HEK293 (cell line): ENCODE measurements around the gene EML3.
A peak's percentile ranks its signal among the peaks of the same experiment; 100 is the strongest.

Source experiments
- GLI4 ChIP-seq: fragments of 450-650 bp; formaldehyde crosslinking; IDR thresholded peaks from 2 replicates; pipeline ENCODE4 v1.5.1; 2016; ENCODE audit warnings: missing biosample characterization, missing genetic modification characterization
- KLF1 ChIP-seq: fragments of 450-650 bp; formaldehyde crosslinking; IDR thresholded peaks from 2 replicates; pipeline ENCODE4 v1.5.1; 2016; ENCODE audit warnings: missing biosample characterization, missing genetic modification characterization
- KLF10 ChIP-seq: fragments of 450-650 bp; IDR thresholded peaks from 2 replicates; pipeline ENCODE4 v1.5.1; 2018; ENCODE audit warnings: missing biosample characterization, mild to moderate bottlenecking, missing genetic modification characterization
- PRDM2 ChIP-seq: fragments of 450-650 bp; formaldehyde crosslinking; IDR thresholded peaks from 2 replicates; pipeline ENCODE4 v1.5.1; 2016; ENCODE audit warnings: missing biosample characterization, missing genetic modification characterization, borderline replicate concordance
- SCRT2 ChIP-seq: fragments of 450-650 bp; formaldehyde crosslinking; IDR thresholded peaks from 2 replicates; pipeline ENCODE4 v1.5.1; 2016; ENCODE audit warnings: missing biosample characterization, missing genetic modification characterization
- SP3 ChIP-seq: fragments of 450-650 bp; formaldehyde crosslinking; IDR thresholded peaks from 2 replicates; pipeline ENCODE4 v1.5.1; 2016; ENCODE audit warnings: missing biosample characterization, missing genetic modification characterization
- SP7 ChIP-seq: fragments of 450-650 bp; formaldehyde crosslinking; IDR thresholded peaks from 2 replicates; pipeline ENCODE4 v1.5.1; 2016; ENCODE audit warnings: missing biosample characterization, missing genetic modification characterization
- WT1 ChIP-seq: fragments of 450-650 bp; formaldehyde crosslinking; IDR thresholded peaks from 2 replicates; pipeline ENCODE4 v1.5.1; 2016; ENCODE audit warnings: missing biosample characterization, missing genetic modification characterization
- YY2 ChIP-seq: fragments of 450-650 bp; formaldehyde crosslinking; IDR thresholded peaks from 2 replicates; pipeline ENCODE4 v1.5.1; 2016; ENCODE audit warnings: missing biosample characterization, missing genetic modification characterization
- ZBTB20 ChIP-seq: fragments of 450-650 bp; formaldehyde crosslinking; IDR thresholded peaks from 2 replicates; pipeline ENCODE4 v1.5.1; 2016; ENCODE audit warnings: missing biosample characterization, missing genetic modification characterization
- ZBTB49 ChIP-seq: fragments of 450-650 bp; formaldehyde crosslinking; IDR thresholded peaks from 2 replicates; pipeline ENCODE4 v1.5.1; 2016; ENCODE audit warnings: missing biosample characterization, missing genetic modification characterization, low read depth
- ZBTB8A ChIP-seq: fragments of 450-650 bp; formaldehyde crosslinking; IDR thresholded peaks from 2 replicates; pipeline ENCODE4 v1.5.1; 2016; ENCODE audit warnings: missing biosample characterization, missing genetic modification characterization
- ZFP37 ChIP-seq: fragments of 450-650 bp; formaldehyde crosslinking; IDR thresholded peaks from 2 replicates; pipeline ENCODE4 v1.5.1; 2016; ENCODE audit warnings: missing biosample characterization, missing genetic modification characterization
- ZNF10 ChIP-seq: fragments of 450-650 bp; formaldehyde crosslinking; IDR thresholded peaks from 2 replicates; pipeline ENCODE4 v1.5.1; 2017; ENCODE audit warnings: missing biosample characterization, missing genetic modification characterization
- ZNF112 ChIP-seq: fragments of 450-650 bp; formaldehyde crosslinking; IDR thresholded peaks from 2 replicates; pipeline ENCODE4 v1.5.0; 2017; ENCODE audit warnings: missing biosample characterization, missing genetic modification characterization
- ZNF132 ChIP-seq: fragments of 450-650 bp; formaldehyde crosslinking; IDR thresholded peaks from 2 replicates; pipeline ENCODE4 v1.5.1; 2017; ENCODE audit warnings: missing biosample characterization, missing genetic modification characterization, borderline replicate concordance
- ZNF2 ChIP-seq: fragments of 450-650 bp; formaldehyde crosslinking; IDR thresholded peaks from 2 replicates; pipeline ENCODE4 v1.5.1; 2016; ENCODE audit warnings: missing biosample characterization, missing genetic modification characterization
- ZNF23 ChIP-seq: fragments of 450-650 bp; formaldehyde crosslinking; IDR thresholded peaks from 2 replicates; pipeline ENCODE4 v1.5.1; 2016; ENCODE audit warnings: missing biosample characterization, missing genetic modification characterization, borderline replicate concordance
- ZNF24 ChIP-seq: fragments of 450-650 bp; formaldehyde crosslinking; IDR thresholded peaks from 2 replicates; pipeline ENCODE4 v1.5.1; 2016; ENCODE audit warnings: missing biosample characterization, missing genetic modification characterization
- ZNF266 ChIP-seq: fragments of 450-650 bp; formaldehyde crosslinking; IDR thresholded peaks from 2 replicates; pipeline ENCODE4 v1.5.1; 2016; ENCODE audit warnings: missing biosample characterization, missing genetic modification characterization, low read depth
- ZNF292 ChIP-seq: fragments of 450-650 bp; formaldehyde crosslinking; IDR thresholded peaks from 2 replicates; pipeline ENCODE4 v1.5.1; 2016; ENCODE audit warnings: low read depth, missing biosample characterization, missing genetic modification characterization, borderline replicate concordance
- ZNF335 ChIP-seq: fragments of 450-650 bp; formaldehyde crosslinking; conservative IDR thresholded peaks from 2 replicates; pipeline ENCODE4 v1.5.1; 2016; ENCODE audit warnings: missing biosample characterization, missing genetic modification characterization
- ZNF350 ChIP-seq: fragments of 450-650 bp; formaldehyde crosslinking; IDR thresholded peaks from 2 replicates; pipeline ENCODE4 v1.5.0; 2017; ENCODE audit warnings: missing biosample characterization, mild to moderate bottlenecking, missing genetic modification characterization
- ZNF391 ChIP-seq: fragments of 450-650 bp; formaldehyde crosslinking; IDR thresholded peaks from 2 replicates; pipeline ENCODE4 v1.5.1; 2016; ENCODE audit warnings: low read depth, missing biosample characterization, missing genetic modification characterization, borderline replicate concordance
- ZNF560 ChIP-seq: fragments of 450-650 bp; formaldehyde crosslinking; IDR thresholded peaks from 2 replicates; pipeline ENCODE4 v1.5.1; 2017; ENCODE audit warnings: missing biosample characterization, missing genetic modification characterization, borderline replicate concordance
- ZNF645 ChIP-seq: fragments of 450-650 bp; formaldehyde crosslinking; IDR thresholded peaks from 2 replicates; pipeline ENCODE4; 2016; ENCODE audit warnings: missing biosample characterization, missing genetic modification characterization
- ZNF654 ChIP-seq: fragments of 450-650 bp; formaldehyde crosslinking; IDR thresholded peaks from 2 replicates; pipeline ENCODE4 v1.5.1; 2016; ENCODE audit warnings: low read depth, missing biosample characterization, missing genetic modification characterization
- ZNF747 ChIP-seq: fragments of 450-650 bp; formaldehyde crosslinking; IDR thresholded peaks from 2 replicates; pipeline ENCODE4 v1.5.1; 2016; ENCODE audit warnings: missing biosample characterization, missing genetic modification characterization
- ZSCAN30 ChIP-seq: fragments of 450-650 bp; IDR thresholded peaks from 2 replicates; pipeline ENCODE4 v1.5.1; 2018; ENCODE audit warnings: missing biosample characterization, mild to moderate bottlenecking, missing genetic modification characterization, moderate library complexity
- ZSCAN5A ChIP-seq: fragments of 450-650 bp; formaldehyde crosslinking; IDR thresholded peaks from 2 replicates; pipeline ENCODE4 v1.5.1; 2016; ENCODE audit warnings: missing biosample characterization, missing genetic modification characterization
- TF ChIP-seq, protein P1 (sequence below): fragments of 450-650 bp; formaldehyde crosslinking; IDR thresholded peaks from 2 replicates; pipeline ENCODE4 v1.5.1; 2016; ENCODE audit warnings: missing biosample characterization, missing genetic modification characterization

Gene EML3

GRCh38 chr11:62574363-62575071 is 38.1 kb downstream of the EML3 start (continued):
- no peak for TF ChIP-seq SCRT2 (tag by site-specific recombination)
- TF ChIP-seq SP3 (tag by site-specific recombination), result no peak
- TF ChIP-seq ZNF10 (tag by site-specific recombination), result no peak
- TF ChIP-seq ZBTB20 (tag by site-specific recombination), result peak; percentile 87
- no peak for TF ChIP-seq PRDM2 (tag by site-specific recombination)
- no peak for TF ChIP-seq KLF1 (tag by site-specific recombination)
- no peak for TF ChIP-seq WT1 (tag by site-specific recombination)
- no peak for TF ChIP-seq ZNF560 (tag by site-specific recombination)
- TF ChIP-seq GLI4 (tag by site-specific recombination), result no peak
- TF ChIP-seq ZNF2, result no peak
- TF ChIP-seq ZFP37, result 0 out of 2 replicates have a peak, but pooled peaks have one; percentile 37
- TF ChIP-seq SP7, result no peak
- no peak for TF ChIP-seq ZBTB8A (tag by site-specific recombination)
- TF ChIP-seq YY2 (tag by site-specific recombination), result no peak
- no peak for TF ChIP-seq ZNF391 (tag by site-specific recombination)
- no peak for TF ChIP-seq ZNF747
- no peak for TF ChIP-seq ZNF132 (tag by site-specific recombination)
- no peak for TF ChIP-seq ZNF645 (tag by site-specific recombination)
- no peak for TF ChIP-seq ZNF350 (tag by site-specific recombination)
- no peak for TF ChIP-seq ZNF23 (tag by site-specific recombination)
- peak; percentile 24; the same call in 1 of the 2 replicates for TF ChIP-seq ZNF335 (tag by site-specific recombination)
- no peak for TF ChIP-seq ZBTB49 (tag by site-specific recombination)
- TF ChIP-seq ZNF112 (tag by site-specific recombination), result no peak
- TF ChIP-seq ZNF266 (tag by site-specific recombination), result no peak
- no peak for TF ChIP-seq ZNF24 (tag by site-specific recombination)
- no peak for TF ChIP-seq KLF10 (tag by site-specific recombination)
- TF ChIP-seq, protein P1, sequence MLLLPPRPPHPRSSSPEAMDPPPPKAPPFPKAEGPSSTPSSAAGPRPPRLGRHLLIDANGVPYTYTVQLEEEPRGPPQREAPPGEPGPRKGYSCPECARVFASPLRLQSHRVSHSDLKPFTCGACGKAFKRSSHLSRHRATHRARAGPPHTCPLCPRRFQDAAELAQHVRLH (tag by site-specific recombination), result no peak
- TF ChIP-seq ZSCAN30, result no peak
- TF ChIP-seq ZSCAN5A (tag by site-specific recombination), result no peak
- no peak for TF ChIP-seq ZNF654 (tag by site-specific recombination)
- TF ChIP-seq ZNF292, result no peak
